GM18951 (cell line): Measurements from ENCODE around the gene SYNJ2BP.
A peak's percentile ranks its signal among the peaks of the same experiment; 100 is the strongest.
"Not testable (repeated sequence)": the region's sequence is repeated elsewhere in the genome, so short reads cannot be mapped to it uniquely, and the experiment has no call there.

Experiments used
- POLR2A ChIP-seq: IDR thresholded peaks from 4 replicates; pipeline ENCODE4 v1.6.1; 2011; ENCODE audit warnings: mild to moderate bottlenecking; ENCODE audit not compliant: insufficient read length, insufficient read depth; ENCODE audit errors: extremely low read depth
- in situ Hi-C: fragments of 300-500 bp; cut with MboI; formaldehyde crosslinking; loops from one replicate; pipeline ENCODE4 v1.12.0; 2022; ENCODE audit warnings: low sequenced_read_pairs, mixed read lengths, inconsistent platforms; ENCODE audit not compliant: unreplicated experiment

Gene SYNJ2BP

GRCh38 chr14:70416725-70417349 is at the start of gene SYNJ2BP:
Gene SYNJ2BP (minus strand): TSS chr14:70417090. CDS start chr14:70416963, 127 bp downstream.
- in situ Hi-C loops, result no loop called here
- TF ChIP-seq POLR2A, result peak; percentile 44

GRCh38 chr14:70454731-70455130 is 37.8 kb upstream of the SYNJ2BP start:
- in situ Hi-C loops, result no loop called here

GRCh38 chr14:70451874-70452273 is 35.0 kb upstream of the SYNJ2BP start, which contains the start of gene ADAM21:
Gene ADAM21 (plus strand): TSS chr14:70452174. CDS start chr14:70457500, 5,326 bp downstream.
- no peak for TF ChIP-seq POLR2A
- in situ Hi-C loops, result no loop called here

More at GRCh38 chr14:70454731-70455130, 37.8 kb upstream of the SYNJ2BP start:
- no peak for TF ChIP-seq POLR2A

- TF ChIP-seq POLR2A, result no peak
- in situ Hi-C loops, result no loop called here
Measured at GRCh38 chr14:70448633-70449340, 31.9 kb upstream of the SYNJ2BP start.

- TF ChIP-seq POLR2A, result no peak
- in situ Hi-C loops, result no loop called here
Measured at GRCh38 chr14:70442750-70443149, 25.9 kb upstream of the SYNJ2BP start.

- no peak for TF ChIP-seq POLR2A
- in situ Hi-C loops, result no loop called here
Measured at GRCh38 chr14:70441641-70442040, 24.8 kb upstream of the SYNJ2BP start.

- in situ Hi-C loops, result no loop called here
- TF ChIP-seq POLR2A, result no peak
Measured at GRCh38 chr14:70436867-70437266, 20.0 kb upstream of the SYNJ2BP start.

- in situ Hi-C loops, result not testable (repeated sequence)
Measured at GRCh38 chr14:70426555-70426954, 9.7 kb upstream of the SYNJ2BP start.

GRCh38 chr14:70425354-70425753 is 8.5 kb upstream of the SYNJ2BP start:
- no peak for TF ChIP-seq POLR2A
- in situ Hi-C loops, result no loop called here

- in situ Hi-C loops, result no loop called here
- TF ChIP-seq POLR2A, result no peak
Measured at GRCh38 chr14:70422538-70422937, 5.6 kb upstream of the SYNJ2BP start.

GRCh38 chr14:70419270-70419931 is 2.5 kb upstream of the SYNJ2BP start:
- in situ Hi-C loops, result not testable (repeated sequence)

GRCh38 chr14:70416338-70416724 is 559 bp downstream of the SYNJ2BP start:
- in situ Hi-C loops, result no loop called here
- TF ChIP-seq POLR2A, result no peak

- TF ChIP-seq POLR2A, result no peak
- in situ Hi-C loops, result no loop called here
Measured at GRCh38 chr14:70415788-70416187, 1.1 kb downstream of the SYNJ2BP start.

GRCh38 chr14:70407621-70408020 is 9.3 kb downstream of the SYNJ2BP start:
- TF ChIP-seq POLR2A, result no peak
- in situ Hi-C loops, result no loop called here

- in situ Hi-C loops, result not testable (repeated sequence)
Measured at GRCh38 chr14:70406216-70406615, 10.7 kb downstream of the SYNJ2BP start.

GRCh38 chr14:70403335-70403734 is 13.6 kb downstream of the SYNJ2BP start:
- in situ Hi-C loops, result not testable (repeated sequence)
